Measurements from ENCODE around the gene PDXP. TPM values are rescaled to one million over a fixed set of nuclear protein-coding genes. Genes with fewer than 3 reads are reported as not detected.

The PDXP gene
- total and polyA plus RNA-seq, 9 of the 15 experiments (the other 6 are each of a cell fraction or from before 2014, with no cell fraction given) = 7.9 to 54.2 (median 38.8) TPM

DNA sequence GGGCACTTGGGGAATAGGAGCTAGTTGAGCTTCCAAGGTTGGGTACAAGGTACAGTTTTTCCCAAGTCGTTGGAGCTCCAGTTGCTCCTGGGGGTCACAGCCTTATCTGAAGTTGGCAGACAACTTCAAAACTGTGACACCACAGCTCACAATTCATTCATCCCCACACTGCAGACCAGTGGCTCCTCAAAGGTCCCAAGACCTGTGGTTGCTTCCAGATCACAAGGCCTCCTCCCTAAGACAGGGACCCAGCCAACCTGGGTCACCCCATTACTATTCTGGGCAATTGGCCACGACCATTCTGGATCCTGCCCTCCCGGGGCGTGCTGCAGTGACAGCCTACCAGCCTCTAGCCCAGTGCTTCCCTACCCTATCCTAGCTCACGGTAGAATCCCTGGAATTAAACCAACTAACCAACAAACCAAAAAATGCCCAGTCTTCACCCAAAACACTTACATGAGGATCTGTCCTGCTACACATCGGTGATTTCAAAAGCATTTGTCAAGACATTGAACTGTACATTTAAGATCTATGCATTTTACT is 862 bp upstream of the PDXP start (continued):
- TF ChIP-seq, protein P1, sequence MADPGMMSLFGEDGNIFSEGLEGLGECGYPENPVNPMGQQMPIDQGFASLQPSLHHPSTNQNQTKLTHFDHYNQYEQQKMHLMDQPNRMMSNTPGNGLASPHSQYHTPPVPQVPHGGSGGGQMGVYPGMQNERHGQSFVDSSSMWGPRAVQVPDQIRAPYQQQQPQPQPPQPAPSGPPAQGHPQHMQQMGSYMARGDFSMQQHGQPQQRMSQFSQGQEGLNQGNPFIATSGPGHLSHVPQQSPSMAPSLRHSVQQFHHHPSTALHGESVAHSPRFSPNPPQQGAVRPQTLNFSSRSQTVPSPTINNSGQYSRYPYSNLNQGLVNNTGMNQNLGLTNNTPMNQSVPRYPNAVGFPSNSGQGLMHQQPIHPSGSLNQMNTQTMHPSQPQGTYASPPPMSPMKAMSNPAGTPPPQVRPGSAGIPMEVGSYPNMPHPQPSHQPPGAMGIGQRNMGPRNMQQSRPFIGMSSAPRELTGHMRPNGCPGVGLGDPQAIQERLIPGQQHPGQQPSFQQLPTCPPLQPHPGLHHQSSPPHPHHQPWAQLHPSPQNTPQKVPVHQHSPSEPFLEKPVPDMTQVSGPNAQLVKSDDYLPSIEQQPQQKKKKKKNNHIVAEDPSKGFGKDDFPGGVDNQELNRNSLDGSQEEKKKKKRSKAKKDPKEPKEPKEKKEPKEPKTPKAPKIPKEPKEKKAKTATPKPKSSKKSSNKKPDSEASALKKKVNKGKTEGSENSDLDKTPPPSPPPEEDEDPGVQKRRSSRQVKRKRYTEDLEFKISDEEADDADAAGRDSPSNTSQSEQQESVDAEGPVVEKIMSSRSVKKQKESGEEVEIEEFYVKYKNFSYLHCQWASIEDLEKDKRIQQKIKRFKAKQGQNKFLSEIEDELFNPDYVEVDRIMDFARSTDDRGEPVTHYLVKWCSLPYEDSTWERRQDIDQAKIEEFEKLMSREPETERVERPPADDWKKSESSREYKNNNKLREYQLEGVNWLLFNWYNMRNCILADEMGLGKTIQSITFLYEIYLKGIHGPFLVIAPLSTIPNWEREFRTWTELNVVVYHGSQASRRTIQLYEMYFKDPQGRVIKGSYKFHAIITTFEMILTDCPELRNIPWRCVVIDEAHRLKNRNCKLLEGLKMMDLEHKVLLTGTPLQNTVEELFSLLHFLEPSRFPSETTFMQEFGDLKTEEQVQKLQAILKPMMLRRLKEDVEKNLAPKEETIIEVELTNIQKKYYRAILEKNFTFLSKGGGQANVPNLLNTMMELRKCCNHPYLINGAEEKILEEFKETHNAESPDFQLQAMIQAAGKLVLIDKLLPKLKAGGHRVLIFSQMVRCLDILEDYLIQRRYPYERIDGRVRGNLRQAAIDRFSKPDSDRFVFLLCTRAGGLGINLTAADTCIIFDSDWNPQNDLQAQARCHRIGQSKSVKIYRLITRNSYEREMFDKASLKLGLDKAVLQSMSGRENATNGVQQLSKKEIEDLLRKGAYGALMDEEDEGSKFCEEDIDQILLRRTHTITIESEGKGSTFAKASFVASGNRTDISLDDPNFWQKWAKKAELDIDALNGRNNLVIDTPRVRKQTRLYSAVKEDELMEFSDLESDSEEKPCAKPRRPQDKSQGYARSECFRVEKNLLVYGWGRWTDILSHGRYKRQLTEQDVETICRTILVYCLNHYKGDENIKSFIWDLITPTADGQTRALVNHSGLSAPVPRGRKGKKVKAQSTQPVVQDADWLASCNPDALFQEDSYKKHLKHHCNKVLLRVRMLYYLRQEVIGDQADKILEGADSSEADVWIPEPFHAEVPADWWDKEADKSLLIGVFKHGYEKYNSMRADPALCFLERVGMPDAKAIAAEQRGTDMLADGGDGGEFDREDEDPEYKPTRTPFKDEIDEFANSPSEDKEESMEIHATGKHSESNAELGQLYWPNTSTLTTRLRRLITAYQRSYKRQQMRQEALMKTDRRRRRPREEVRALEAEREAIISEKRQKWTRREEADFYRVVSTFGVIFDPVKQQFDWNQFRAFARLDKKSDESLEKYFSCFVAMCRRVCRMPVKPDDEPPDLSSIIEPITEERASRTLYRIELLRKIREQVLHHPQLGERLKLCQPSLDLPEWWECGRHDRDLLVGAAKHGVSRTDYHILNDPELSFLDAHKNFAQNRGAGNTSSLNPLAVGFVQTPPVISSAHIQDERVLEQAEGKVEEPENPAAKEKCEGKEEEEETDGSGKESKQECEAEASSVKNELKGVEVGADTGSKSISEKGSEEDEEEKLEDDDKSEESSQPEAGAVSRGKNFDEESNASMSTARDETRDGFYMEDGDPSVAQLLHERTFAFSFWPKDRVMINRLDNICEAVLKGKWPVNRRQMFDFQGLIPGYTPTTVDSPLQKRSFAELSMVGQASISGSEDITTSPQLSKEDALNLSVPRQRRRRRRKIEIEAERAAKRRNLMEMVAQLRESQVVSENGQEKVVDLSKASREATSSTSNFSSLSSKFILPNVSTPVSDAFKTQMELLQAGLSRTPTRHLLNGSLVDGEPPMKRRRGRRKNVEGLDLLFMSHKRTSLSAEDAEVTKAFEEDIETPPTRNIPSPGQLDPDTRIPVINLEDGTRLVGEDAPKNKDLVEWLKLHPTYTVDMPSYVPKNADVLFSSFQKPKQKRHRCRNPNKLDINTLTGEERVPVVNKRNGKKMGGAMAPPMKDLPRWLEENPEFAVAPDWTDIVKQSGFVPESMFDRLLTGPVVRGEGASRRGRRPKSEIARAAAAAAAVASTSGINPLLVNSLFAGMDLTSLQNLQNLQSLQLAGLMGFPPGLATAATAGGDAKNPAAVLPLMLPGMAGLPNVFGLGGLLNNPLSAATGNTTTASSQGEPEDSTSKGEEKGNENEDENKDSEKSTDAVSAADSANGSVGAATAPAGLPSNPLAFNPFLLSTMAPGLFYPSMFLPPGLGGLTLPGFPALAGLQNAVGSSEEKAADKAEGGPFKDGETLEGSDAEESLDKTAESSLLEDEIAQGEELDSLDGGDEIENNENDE (IDR thresholded peaks at IDR 0.05; ENCODE audit: low read depth, low read length) = no peak
- TF ChIP-seq KLF10 (CRISPR knock-in tag; IDR thresholded peaks at IDR 0.05) = no peak
- TF ChIP-seq, protein P2, sequence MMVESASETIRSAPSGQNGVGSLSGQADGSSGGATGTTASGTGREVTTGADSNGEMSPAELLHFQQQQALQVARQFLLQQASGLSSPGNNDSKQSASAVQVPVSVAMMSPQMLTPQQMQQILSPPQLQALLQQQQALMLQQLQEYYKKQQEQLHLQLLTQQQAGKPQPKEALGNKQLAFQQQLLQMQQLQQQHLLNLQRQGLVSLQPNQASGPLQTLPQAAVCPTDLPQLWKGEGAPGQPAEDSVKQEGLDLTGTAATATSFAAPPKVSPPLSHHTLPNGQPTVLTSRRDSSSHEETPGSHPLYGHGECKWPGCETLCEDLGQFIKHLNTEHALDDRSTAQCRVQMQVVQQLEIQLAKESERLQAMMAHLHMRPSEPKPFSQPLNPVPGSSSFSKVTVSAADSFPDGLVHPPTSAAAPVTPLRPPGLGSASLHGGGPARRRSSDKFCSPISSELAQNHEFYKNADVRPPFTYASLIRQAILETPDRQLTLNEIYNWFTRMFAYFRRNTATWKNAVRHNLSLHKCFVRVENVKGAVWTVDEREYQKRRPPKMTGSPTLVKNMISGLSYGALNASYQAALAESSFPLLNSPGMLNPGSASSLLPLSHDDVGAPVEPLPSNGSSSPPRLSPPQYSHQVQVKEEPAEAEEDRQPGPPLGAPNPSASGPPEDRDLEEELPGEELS (CRISPR knock-in tag; IDR thresholded peaks at IDR 0.05; ENCODE audit: borderline replicate concordance) = no peak
- no peak for TF ChIP-seq ZNF408 (CRISPR knock-in tag; IDR thresholded peaks at IDR 0.05; ENCODE audit: low read depth)
- no peak for TF ChIP-seq ZNF224 (CRISPR knock-in tag; IDR thresholded peaks at IDR 0.05)
- TF ChIP-seq MIER1 (IDR thresholded peaks at IDR 0.05; ENCODE audit: low read depth) = no peak
- TF ChIP-seq, protein P3, sequence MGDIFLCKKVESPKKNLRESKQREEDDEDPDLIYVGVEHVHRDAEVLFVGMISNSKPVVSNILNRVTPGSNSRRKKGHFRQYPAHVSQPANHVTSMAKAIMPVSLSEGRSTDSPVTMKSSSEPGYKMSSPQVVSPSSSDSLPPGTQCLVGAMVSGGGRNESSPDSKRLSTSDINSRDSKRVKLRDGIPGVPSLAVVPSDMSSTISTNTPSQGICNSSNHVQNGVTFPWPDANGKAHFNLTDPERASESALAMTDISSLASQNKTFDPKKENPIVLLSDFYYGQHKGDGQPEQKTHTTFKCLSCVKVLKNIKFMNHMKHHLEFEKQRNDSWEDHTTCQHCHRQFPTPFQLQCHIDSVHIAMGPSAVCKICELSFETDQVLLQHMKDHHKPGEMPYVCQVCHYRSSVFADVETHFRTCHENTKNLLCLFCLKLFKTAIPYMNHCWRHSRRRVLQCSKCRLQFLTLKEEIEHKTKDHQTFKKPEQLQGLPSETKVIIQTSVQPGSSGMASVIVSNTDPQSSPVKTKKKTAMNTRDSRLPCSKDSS (IDR thresholded peaks at IDR 0.05; ENCODE audit: low read depth, partially characterized antibody) = no peak
- no peak for TF ChIP-seq EZH2 (IDR thresholded peaks at IDR 0.05; ENCODE audit: borderline replicate concordance, low read depth, low read length)
- no peak for TF ChIP-seq MAFF (IDR thresholded peaks at IDR 0.05; ENCODE audit: low read length)
